ENCODE results near the gene RBM18. TPM values are rescaled to one million over a fixed set of nuclear protein-coding genes. Genes with fewer than 3 reads are reported as not detected.

Gene RBM18
- total RNA-seq, 2 donors from 2014 or later: 19.2 to 23.2 TPM

DNA sequence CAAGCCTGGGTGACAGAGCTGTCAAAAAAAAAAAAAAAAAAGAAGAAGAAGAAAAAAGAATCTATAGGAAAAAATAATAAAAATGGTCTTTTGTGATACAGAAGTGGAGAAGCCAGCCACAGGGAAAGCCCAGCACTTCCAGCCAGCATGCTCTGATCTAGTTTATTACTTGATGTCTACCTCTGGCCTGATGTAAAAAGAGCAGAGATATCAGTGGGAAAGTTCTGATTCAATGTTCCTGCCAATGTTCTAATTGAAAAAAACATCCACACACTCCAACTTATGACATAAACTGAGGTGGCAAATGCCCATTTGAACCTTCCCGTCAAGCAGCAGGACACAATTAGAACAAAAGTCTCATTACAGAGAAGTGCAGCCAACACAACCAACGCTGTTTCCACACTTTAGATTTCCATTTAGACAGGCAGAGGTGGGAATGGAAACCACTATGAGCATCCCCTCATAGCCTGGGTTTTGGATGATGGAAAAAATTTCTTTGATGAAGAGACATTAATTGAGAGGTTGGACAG lies 5.7 kb downstream of the RBM18 start:
- Histone ChIP-seq H3K27me3 (no peaks in the 10 kb centered on the region), H3K36me3 (peaks cover 29% of the 10 kb centered on the region), H3K9me3 (no peaks in the 10 kb centered on the region), H3K27ac (no peak overlapping the region), H3K4me3 (no peak overlapping the region), H3K4me1 (peaks cover 0 to 31% of the 10 kb centered on the region in 2 donors)
- TF ChIP-seq, protein P1, sequence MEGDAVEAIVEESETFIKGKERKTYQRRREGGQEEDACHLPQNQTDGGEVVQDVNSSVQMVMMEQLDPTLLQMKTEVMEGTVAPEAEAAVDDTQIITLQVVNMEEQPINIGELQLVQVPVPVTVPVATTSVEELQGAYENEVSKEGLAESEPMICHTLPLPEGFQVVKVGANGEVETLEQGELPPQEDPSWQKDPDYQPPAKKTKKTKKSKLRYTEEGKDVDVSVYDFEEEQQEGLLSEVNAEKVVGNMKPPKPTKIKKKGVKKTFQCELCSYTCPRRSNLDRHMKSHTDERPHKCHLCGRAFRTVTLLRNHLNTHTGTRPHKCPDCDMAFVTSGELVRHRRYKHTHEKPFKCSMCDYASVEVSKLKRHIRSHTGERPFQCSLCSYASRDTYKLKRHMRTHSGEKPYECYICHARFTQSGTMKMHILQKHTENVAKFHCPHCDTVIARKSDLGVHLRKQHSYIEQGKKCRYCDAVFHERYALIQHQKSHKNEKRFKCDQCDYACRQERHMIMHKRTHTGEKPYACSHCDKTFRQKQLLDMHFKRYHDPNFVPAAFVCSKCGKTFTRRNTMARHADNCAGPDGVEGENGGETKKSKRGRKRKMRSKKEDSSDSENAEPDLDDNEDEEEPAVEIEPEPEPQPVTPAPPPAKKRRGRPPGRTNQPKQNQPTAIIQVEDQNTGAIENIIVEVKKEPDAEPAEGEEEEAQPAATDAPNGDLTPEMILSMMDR (IDR thresholded peaks at IDR 0.05): no peak
- no peak for DNase-seq (ENCODE audit: low spot score)

DNA sequence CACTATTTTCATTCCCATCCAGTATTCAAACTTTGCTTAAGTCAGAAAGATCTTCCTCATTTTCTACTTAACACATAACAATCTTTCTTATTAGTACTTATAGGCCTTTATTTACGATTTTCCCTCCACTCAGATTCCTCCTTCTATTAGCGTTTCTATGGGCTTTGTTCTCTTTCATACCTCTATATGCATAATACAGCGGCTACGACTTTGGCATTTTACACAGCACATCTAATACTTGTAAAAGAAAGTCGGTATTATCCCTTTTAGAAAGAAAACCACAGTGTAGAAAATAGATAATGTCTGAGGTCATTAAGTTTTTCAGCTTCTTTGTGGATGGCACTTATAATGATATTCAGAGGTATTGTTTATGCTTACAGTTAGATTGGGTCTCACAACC lies 8.4 kb downstream of the RBM18 start:
- Histone ChIP-seq H3K27ac (no peak overlapping the region), H3K4me3 (no peak overlapping the region), H3K4me1 (peaks cover 0 to 14% of the 10 kb centered on the region in 2 donors), H3K27me3 (no peaks in the 10 kb centered on the region), H3K36me3 (peaks cover 43% of the 10 kb centered on the region), H3K9me3 (no peaks in the 10 kb centered on the region)
- TF ChIP-seq, protein P1 (IDR thresholded peaks at IDR 0.05): no peak
- no peak for DNase-seq (ENCODE audit: low spot score)

DNA sequence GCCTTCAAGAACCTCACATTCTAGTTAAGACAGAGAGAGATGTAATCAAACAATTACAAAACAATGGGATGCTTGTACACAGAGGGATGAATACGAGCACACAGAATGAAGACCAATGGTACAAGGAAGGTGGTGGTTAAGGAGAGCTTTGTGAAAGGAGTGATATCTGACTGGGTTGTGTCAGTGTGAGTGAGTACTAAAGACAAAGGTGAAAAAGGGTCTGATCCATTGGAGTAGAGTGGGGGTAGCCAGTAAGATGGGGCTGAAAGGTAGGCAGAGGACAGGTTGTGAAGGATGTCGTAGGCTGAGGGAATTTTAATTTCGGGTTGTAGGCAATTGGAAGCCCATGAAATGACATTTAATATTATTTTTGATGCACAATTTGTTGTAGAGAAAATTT lies 9.9 kb downstream of the RBM18 start:
- Histone ChIP-seq H3K27ac (no peak overlapping the region), H3K4me3 (no peak overlapping the region), H3K9me3 (no peaks in the 10 kb centered on the region), H3K4me1 (peaks cover 0 to 9% of the 10 kb centered on the region in 2 donors), H3K27me3 (no peaks in the 10 kb centered on the region), H3K36me3 (peaks cover 39% of the 10 kb centered on the region)
- TF ChIP-seq, protein P1 (IDR thresholded peaks at IDR 0.05): no peak
- no peak for DNase-seq (ENCODE audit: low spot score)

DNA sequence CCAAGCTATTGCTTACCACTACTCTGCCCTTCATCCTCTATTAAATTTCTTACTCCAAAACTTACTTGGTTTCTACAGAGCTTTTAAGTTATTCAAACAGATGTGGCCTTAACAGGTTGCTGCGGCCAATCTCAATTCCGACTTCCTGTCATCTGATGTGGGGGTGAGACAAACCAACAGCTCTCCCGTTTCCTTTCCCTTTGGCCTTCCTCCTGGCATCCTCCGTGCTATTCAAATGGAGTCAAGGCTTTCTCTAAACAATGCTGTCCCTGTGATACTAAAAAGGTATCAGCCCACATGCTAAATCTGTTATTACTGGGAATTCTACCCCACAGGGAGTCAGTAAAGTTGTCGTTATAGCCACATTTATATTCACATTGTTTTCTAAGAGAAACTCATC lies 11.8 kb downstream of the RBM18 start:
- Histone ChIP-seq H3K4me1 (peaks cover 0 to 9% of the 10 kb centered on the region in 2 donors), H3K36me3 (peaks cover 37% of the 10 kb centered on the region), H3K4me3 (no peak overlapping the region), H3K27ac (no peak overlapping the region), H3K27me3 (no peaks in the 10 kb centered on the region), H3K9me3 (no peaks in the 10 kb centered on the region)
- DNase-seq (ENCODE audit: low spot score): no peak
- TF ChIP-seq, protein P1 (IDR thresholded peaks at IDR 0.05): no peak

DNA sequence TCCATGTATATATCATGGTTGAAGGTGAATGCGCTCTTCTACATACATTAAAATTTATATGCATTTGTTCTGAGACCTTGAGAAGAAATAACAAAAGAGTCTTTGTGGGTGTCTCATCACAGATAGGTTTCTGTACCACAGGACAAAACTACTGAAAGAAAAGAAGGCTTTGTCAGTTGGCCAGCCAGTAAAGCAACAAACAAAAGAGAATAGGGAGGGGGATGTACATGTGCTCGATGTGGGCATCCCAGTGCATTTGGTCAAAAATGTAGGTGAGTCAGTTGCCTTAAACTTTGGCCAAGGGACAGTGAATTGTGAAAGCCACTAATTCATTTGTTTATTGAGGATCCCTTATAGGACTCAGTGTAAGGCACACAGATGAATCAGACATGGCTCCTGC lies 13.3 kb downstream of the RBM18 start:
- Histone ChIP-seq H3K27ac (no peak overlapping the region), H3K36me3 (peaks cover 44% of the 10 kb centered on the region), H3K4me1 (peaks cover 0 to 9% of the 10 kb centered on the region in 2 donors), H3K4me3 (no peak overlapping the region), H3K27me3 (no peaks in the 10 kb centered on the region), H3K9me3 (no peaks in the 10 kb centered on the region)
- DNase-seq (ENCODE audit: low spot score): no peak
- TF ChIP-seq, protein P1 (IDR thresholded peaks at IDR 0.05): no peak

DNA sequence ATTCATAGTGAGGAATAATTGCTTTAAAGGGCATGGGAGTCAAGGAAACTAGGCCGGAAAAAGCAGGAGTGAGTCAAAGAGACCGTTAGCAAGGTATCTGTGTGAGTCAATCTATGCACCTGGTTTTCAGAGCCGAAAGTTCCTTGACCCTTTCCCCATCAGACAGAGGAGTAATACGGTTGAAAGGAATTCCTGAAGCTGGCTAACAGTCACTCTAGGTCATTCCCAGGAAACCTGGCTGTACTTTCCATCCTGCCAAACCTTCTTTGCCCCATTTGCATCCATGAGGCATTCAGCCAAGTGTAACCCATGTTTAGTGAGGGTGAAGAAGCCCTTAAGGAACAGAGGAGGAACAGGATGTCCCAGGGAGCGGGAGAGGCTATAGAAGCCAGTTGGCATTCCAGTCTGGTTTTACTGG lies 16.2 kb downstream of the RBM18 start:
- Histone ChIP-seq H3K4me1 (peaks cover 0 to 9% of the 10 kb centered on the region in 2 donors), H3K27ac (no peak overlapping the region), H3K36me3 (peaks cover 70% of the 10 kb centered on the region)

More for the DNA sequence above, 16.2 kb downstream of the RBM18 start:
- TF ChIP-seq, protein P1 (IDR thresholded peaks at IDR 0.05): no peak
- Histone ChIP-seq H3K9me3 (no peaks in the 10 kb centered on the region), H3K4me3 (no peak overlapping the region), H3K27me3 (no peaks in the 10 kb centered on the region)
- DNase-seq (ENCODE audit: low spot score): no peak
